Endothelial cell of umbilical vein (primary cell): ENCODE data around the gene MAP1B. TPM values are rescaled to one million over a fixed set of nuclear protein-coding genes. Genes with fewer than 3 reads are reported as not detected.

ENCODE experiments used
- BruUV-seq: library from RNA; stranded (reverse); fragments of 400-500 nt; replicated peaks from 2 replicates; lab custom pipeline; 2021; lab: Mats Ljungman, UMichigan
- CTCF ChIA-PET: fragments of 300-600, 350-600 bp; sonication (Branson Sonifier 250); formaldehyde crosslinking; loops from one replicate; lab custom pipeline; 2021; ENCODE audit warnings: antibody characterized with exemption, inconsistent platforms; lab: Charles Lee
- POLR2A ChIA-PET: fragments of 300-600, 350-600 bp; sonication (Branson Sonifier 250); formaldehyde crosslinking; loops from one replicate; lab custom pipeline; 2021; ENCODE audit warnings: antibody characterized with exemption, inconsistent platforms; lab: Charles Lee
- DNase-seq: peaks from one replicate; pipeline ENCODE4 v3.0.0-alpha.2; 2011; ENCODE audit warnings: low read depth, low spot score
- FAIRE-seq: peaks from 2 replicates; lab custom pipeline; 2011; peaks lifted over from hg19 to GRCh38; lab: Jason Lieb, UNC
- H2AFZ ChIP-seq: 2 replicates; pipeline ENCODE4 v1.6.0; 2012; ENCODE audit warnings: low read depth, low read length, control low read depth, inconsistent platforms
- H3K27ac ChIP-seq: 2 replicates; pipeline ENCODE4 v1.5.1; 2011; ENCODE audit warnings: low read depth, mild to moderate bottlenecking, control low read depth, low read length, moderate library complexity; ENCODE audit not compliant: insufficient read depth
- H3K27me3 ChIP-seq, 2 experiments: 2 replicates each; pipeline versions ENCODE4 v1.6.0 to v1.6.1; 2011; ENCODE audit warnings: low read length in 2 of 2, mixed read lengths in 1 of 2; ENCODE audit not compliant: control insufficient read depth in 2 of 2, insufficient read depth in 2 of 2
- H3K36me3 ChIP-seq, 2 experiments: 2 replicates in 1 of 2; 3 replicates in 1 of 2; pipeline ENCODE4 v1.5.1; 2011; ENCODE audit warnings: low read length in 2 of 2, mild to moderate bottlenecking in 1 of 2, moderate library complexity in 1 of 2; ENCODE audit not compliant: control insufficient read depth in 2 of 2, insufficient read depth in 2 of 2; ENCODE audit errors: extremely low read depth in 1 of 2
- H3K4me1 ChIP-seq: 3 replicates; pipeline ENCODE4 v1.5.1; 2011; ENCODE audit warnings: mild to moderate bottlenecking, low read length; ENCODE audit not compliant: control insufficient read depth, insufficient read depth; ENCODE audit errors: extremely low read depth
- H3K4me2 ChIP-seq: 2 replicates; pipeline ENCODE4 v1.6.1; 2011; ENCODE audit warnings: low read length, control low read depth, mixed read lengths; ENCODE audit not compliant: insufficient read depth
- H3K4me3 ChIP-seq, 3 experiments: fragments of 200-600 bp in 1 of 3; sonication (generic), shearing (Covaris generic) in 1 of 3; replicated peaks in 1 of 3; 2 replicates each; pipeline ENCODE4 v1.5.1; 2011 to 2016; ENCODE audit warnings: control low read depth in 3 of 3, low read length in 3 of 3, mild to moderate bottlenecking in 2 of 3, inconsistent platforms in 1 of 3, low read depth in 1 of 3, moderate library complexity in 1 of 3; ENCODE audit not compliant: insufficient read depth in 1 of 3
- H3K79me2 ChIP-seq: 2 replicates; pipeline ENCODE4 v1.6.0; 2012; ENCODE audit warnings: low read length, inconsistent platforms; ENCODE audit not compliant: control insufficient read depth, insufficient read depth
- H3K9ac ChIP-seq: replicated peaks from 2 replicates; pipeline ENCODE3; 2011; ENCODE audit warnings: low read length, control low read depth; ENCODE audit not compliant: insufficient read depth; ENCODE audit errors: extremely low read depth
- H3K9me1 ChIP-seq: replicated peaks from 3 replicates; pipeline ENCODE4 v1.6.0; 2011; ENCODE audit warnings: mild to moderate bottlenecking, low read length; ENCODE audit not compliant: control insufficient read depth, insufficient read depth; ENCODE audit errors: extremely low read depth
- H3K9me3 ChIP-seq: replicated peaks from 2 replicates; pipeline ENCODE4 v1.5.1; 2012; ENCODE audit warnings: low read length, inconsistent platforms; ENCODE audit not compliant: control insufficient read depth, insufficient read depth
- H4K20me1 ChIP-seq: replicated peaks from 2 replicates; pipeline ENCODE3; 2011; ENCODE audit warnings: mild to moderate bottlenecking, low read length; ENCODE audit not compliant: control insufficient read depth, insufficient read depth; ENCODE audit errors: extremely low read depth
- EZH2 ChIP-seq: IDR thresholded peaks from 2 replicates; pipeline ENCODE4 v1.6.1; 2012; ENCODE audit warnings: borderline replicate concordance, low read depth, mild to moderate bottlenecking, moderate library complexity, low read length, inconsistent platforms; ENCODE audit not compliant: severe bottlenecking
- FOS ChIP-seq: IDR thresholded peaks from 2 replicates; pipeline ENCODE4 v1.6.1; 2011; ENCODE audit warnings: mild to moderate bottlenecking, low read length, moderate library complexity, borderline replicate concordance; ENCODE audit not compliant: insufficient read depth
- GATA2 ChIP-seq: IDR thresholded peaks from 2 replicates; pipeline ENCODE4 v1.7.0; 2011; ENCODE audit warnings: low read depth, mild to moderate bottlenecking, moderate library complexity, mixed read lengths, low read length; ENCODE audit not compliant: insufficient read length, insufficient read depth
- JUN ChIP-seq: IDR thresholded peaks from 2 replicates; pipeline ENCODE4 v1.6.1; 2011; ENCODE audit warnings: borderline replicate concordance, low read depth; ENCODE audit not compliant: insufficient read length, insufficient read depth
- MAX ChIP-seq: IDR thresholded peaks from 2 replicates; pipeline ENCODE4 v1.6.1; 2011; ENCODE audit not compliant: insufficient read depth, insufficient read length
- MYC ChIP-seq: IDR thresholded peaks from one replicate; pipeline ENCODE4 v1.6.1; 2011; ENCODE audit warnings: mild to moderate bottlenecking, low read depth, low read length
- POLR2A ChIP-seq: IDR thresholded peaks from 2 replicates; pipeline ENCODE4 v1.6.1; 2012; ENCODE audit warnings: low read depth, mild to moderate bottlenecking, control low read depth, low read length
- POLR2AphosphoS5 ChIP-seq: IDR thresholded peaks from 2 replicates; pipeline ENCODE4 v1.6.1; 2012; ENCODE audit warnings: low read depth, mild to moderate bottlenecking, control low read depth, low read length, moderate library complexity; ENCODE audit not compliant: insufficient read depth
- dilution Hi-C: fragments of 300-500 bp; cut with MboI; formaldehyde crosslinking; loops from one replicate; pipeline ENCODE4 v1.15.0; 2019; ENCODE audit warnings: low sequenced_read_pairs; ENCODE audit not compliant: extremely low pct_ligation_motif_present
- intact Hi-C: fragments of 100-400 bp; cut with micrococcal nuclease; formaldehyde crosslinking; loops from one replicate; pipeline ENCODE4 v1.10.0; 2022
- polyA plus RNA-seq, 4 experiments: library from polyadenylated mRNA; depleted of rRNA in 3 of 4; stranded (reverse) in 3 of 4; unstranded in 1 of 4; fragments of >200 nt; gene quantifications; 2 replicates each; pipeline versions ENCODE4 v1.2.1 to v1.2.3, GENCODE V29; 2011 to 2012; ENCODE audit warnings: missing spikeins in 1 of 4
- total RNA-seq: library from RNA; stranded (reverse); gene quantifications from 2 replicates; pipeline ENCODE4 v1.2.3, GENCODE V29; 2021
- TF ChIP-seq, protein P1 (sequence below), 2 donors: IDR thresholded peaks; 1 replicate in 1 of 2; 2 replicates in 1 of 2; pipeline ENCODE4 v1.5.1; 2011; ENCODE audit warnings: low read length in 2 of 2, mild to moderate bottlenecking in 2 of 2, moderate library complexity in 2 of 2, control low read depth in 1 of 2, inconsistent platforms in 1 of 2, low read depth in 1 of 2; ENCODE audit not compliant: insufficient read depth in 1 of 2; ENCODE audit errors: extremely low read depth in 1 of 2

MAP1B gene
- total and polyA plus RNA-seq, 2 donors (not counting 3 experiments of a cell fraction or from before 2014, with no cell fraction given): 55.9 to 263 TPM

DNA sequence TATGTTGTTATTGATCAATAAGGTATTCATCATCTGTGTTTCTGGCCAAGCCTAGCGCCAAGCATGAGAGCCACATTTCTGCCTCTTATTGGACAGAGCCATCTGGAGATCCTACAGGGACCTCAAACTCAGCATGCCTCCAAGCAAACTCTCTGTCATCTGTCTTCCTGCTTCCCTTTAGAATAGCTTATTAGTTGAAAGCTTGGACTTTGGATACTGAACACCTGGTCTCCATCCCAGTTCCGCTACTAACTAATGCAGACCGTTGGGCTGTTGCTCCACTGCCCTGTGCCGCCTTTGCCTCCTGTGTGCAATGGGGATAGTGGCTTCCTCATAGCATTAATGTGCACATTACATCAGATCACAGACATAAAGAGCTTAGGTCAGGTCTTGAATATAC lies 65.5 kb downstream of the MAP1B start:
- FAIRE-seq: no peak

More for the DNA sequence above, 65.5 kb downstream of the MAP1B start:
- Histone ChIP-seq H3K27ac (no peak overlapping the region), H3K27me3 (no peaks in the 10 kb centered on the region), H3K79me2 (peaks cover 85% of the 10 kb centered on the region), H3K9ac (no peak overlapping the region), H3K9me1 (no peaks in the 10 kb centered on the region), H3K4me3 (no peak overlapping the region), H3K9me3 (no peaks in the 10 kb centered on the region), H3K4me2 (no peak overlapping the region), H2AFZ (no peak overlapping the region), H3K4me1 (no peaks in the 10 kb centered on the region), H4K20me1 (peaks cover 2% of the 10 kb centered on the region), H3K36me3 (peaks cover 3 to 9% of the 10 kb centered on the region in 2 experiments)
- no TSS peak for BruUV-seq
- ChIA-PET CTCF (interaction anchor here (1.6 kb wide), 1 partner anchor 13 kb away, joined by 5 read pairs; no protein-coding TSS in a partner anchor), POLR2A (no interaction called here)
- TF ChIP-seq FOS (no peak), MAX (no peak), GATA2 (no peak), POLR2A (no peak), MYC (no peak), POLR2AphosphoS5 (no peak), EZH2 (no peak), JUN (no peak)
- TF ChIP-seq, protein P1, sequence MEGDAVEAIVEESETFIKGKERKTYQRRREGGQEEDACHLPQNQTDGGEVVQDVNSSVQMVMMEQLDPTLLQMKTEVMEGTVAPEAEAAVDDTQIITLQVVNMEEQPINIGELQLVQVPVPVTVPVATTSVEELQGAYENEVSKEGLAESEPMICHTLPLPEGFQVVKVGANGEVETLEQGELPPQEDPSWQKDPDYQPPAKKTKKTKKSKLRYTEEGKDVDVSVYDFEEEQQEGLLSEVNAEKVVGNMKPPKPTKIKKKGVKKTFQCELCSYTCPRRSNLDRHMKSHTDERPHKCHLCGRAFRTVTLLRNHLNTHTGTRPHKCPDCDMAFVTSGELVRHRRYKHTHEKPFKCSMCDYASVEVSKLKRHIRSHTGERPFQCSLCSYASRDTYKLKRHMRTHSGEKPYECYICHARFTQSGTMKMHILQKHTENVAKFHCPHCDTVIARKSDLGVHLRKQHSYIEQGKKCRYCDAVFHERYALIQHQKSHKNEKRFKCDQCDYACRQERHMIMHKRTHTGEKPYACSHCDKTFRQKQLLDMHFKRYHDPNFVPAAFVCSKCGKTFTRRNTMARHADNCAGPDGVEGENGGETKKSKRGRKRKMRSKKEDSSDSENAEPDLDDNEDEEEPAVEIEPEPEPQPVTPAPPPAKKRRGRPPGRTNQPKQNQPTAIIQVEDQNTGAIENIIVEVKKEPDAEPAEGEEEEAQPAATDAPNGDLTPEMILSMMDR (IDR thresholded peaks at IDR 0.05; ENCODE audit: extremely low read depth in 1 of 2, insufficient read depth in 1 of 2, low read depth in 1 of 2, low read length in 2 of 2): no peak
- dilution Hi-C loops (no loop called here), intact Hi-C loops (no loop called here)
- no peak for DNase-seq
